Common myeloid progenitor, CD34-positive (primary cell): ENCODE measurements around the gene CAMK4.

Experiments
- CTCF ChIA-PET: fragments of 350-600 bp; sonication (Branson Sonifier 250); formaldehyde crosslinking; loops from one replicate; lab custom pipeline; 2021; ENCODE audit warnings: antibody characterized with exemption; lab: Charles Lee
- POLR2A ChIA-PET: fragments of 350-600 bp; sonication (Branson Sonifier 250); formaldehyde crosslinking; loops from one replicate; lab custom pipeline; 2021; ENCODE audit warnings: antibody characterized with exemption; lab: Charles Lee
- DNase-seq, 3 donors: peaks; one replicate each; pipeline versions ENCODE4 v3.0.0 to v3.0.0-alpha.2; 2013
- H3K27ac ChIP-seq, 2 experiments: 1 replicate in 1 of 2; 2 replicates in 1 of 2; pipeline ENCODE4 v1.7.0; 2013; ENCODE audit warnings: inconsistent platforms in 2 of 2, low read length in 2 of 2, mild to moderate bottlenecking in 2 of 2, low read depth in 1 of 2, moderate library complexity in 1 of 2; ENCODE audit not compliant: severe bottlenecking in 2 of 2, insufficient read depth in 1 of 2, poor library complexity in 1 of 2
- H3K27me3 ChIP-seq, 5 experiments: replicated peaks in 2 of 5; 1 replicate in 3 of 5; 2 replicates in 2 of 5; pipeline versions ENCODE4 v1.6.1 to v1.7.0; 2013; ENCODE audit warnings: low read length in 4 of 5, mild to moderate bottlenecking in 2 of 5, moderate library complexity in 2 of 5, inconsistent platforms in 1 of 5; ENCODE audit not compliant: insufficient read depth in 5 of 5, control insufficient read depth in 4 of 5
- H3K36me3 ChIP-seq, 4 experiments: 1 replicate in 2 of 4; 2 replicates in 2 of 4; pipeline versions ENCODE4 v1.6.1 to v1.7.0; 2013; ENCODE audit warnings: low read length in 3 of 4, control low read depth in 1 of 4, mild to moderate bottlenecking in 1 of 4; ENCODE audit not compliant: control insufficient read depth in 4 of 4, insufficient read depth in 4 of 4
- H3K4me1 ChIP-seq, 4 experiments: 1 replicate in 3 of 4; 2 replicates in 1 of 4; pipeline versions ENCODE4 v1.6.1 to v1.7.1; 2013; ENCODE audit warnings: low read length in 3 of 4, mild to moderate bottlenecking in 3 of 4, control low read depth in 1 of 4, inconsistent platforms in 1 of 4, moderate library complexity in 1 of 4; ENCODE audit not compliant: control insufficient read depth in 4 of 4, insufficient read depth in 4 of 4; ENCODE audit errors: control extremely low read depth in 1 of 4
- H3K4me3 ChIP-seq, 7 experiments: 1 replicate in 4 of 7; 2 replicates in 3 of 7; pipeline versions ENCODE4 v1.5.1 to v1.7.0; 2013; ENCODE audit warnings: mild to moderate bottlenecking in 7 of 7, low read length in 6 of 7, moderate library complexity in 6 of 7, inconsistent platforms in 2 of 7, low read depth in 2 of 7, control low read depth in 1 of 7; ENCODE audit not compliant: insufficient read depth in 4 of 7, control insufficient read depth in 1 of 7; ENCODE audit errors: extremely low read depth in 1 of 7
- H3K9me3 ChIP-seq, 5 experiments: 1 replicate in 4 of 5; 2 replicates in 1 of 5; pipeline versions ENCODE4 v1.6.1 to v1.7.1; 2013; ENCODE audit warnings: low read length in 4 of 5, mild to moderate bottlenecking in 2 of 5, inconsistent platforms in 1 of 5, low read depth in 1 of 5, moderate library complexity in 1 of 5; ENCODE audit not compliant: control insufficient read depth in 4 of 5, insufficient read depth in 2 of 5; ENCODE audit errors: control extremely low read depth in 1 of 5
- WGBS: methylation state at CpG from one replicate; pipeline ENCODE4 v1.1.5; 2013; ENCODE audit not compliant: insufficient coverage; 5-methylcytosine and 5-hydroxymethylcytosine counted together

The CAMK4 gene

GRCh38 chr5:111512375-111513130 lies 288.4 kb downstream of the CAMK4 start, which contains the start of gene STARD4:
Gene STARD4 (minus strand): TSS chr5:111512535. CDS start chr5:111507433, 5,102 bp downstream.
- Histone ChIP-seq H3K4me3 (peak within 1 kb of the TSS; percentile 80 to 96 (median 94)), H3K36me3 (no peaks in the 10 kb centered on the region), H3K9me3 (no peaks in the 10 kb centered on the region), H3K4me1 (peaks cover 5 to 38% (median 13%) of the 10 kb centered on the region in 4 experiments), H3K27me3 (no peaks in the 10 kb centered on the region), H3K27ac (peak within 1 kb of the TSS; percentile 88 to 96)
- 0% methylated on average over 28 of the region's 41 CpGs for WGBS
- ChIA-PET CTCF (interaction anchor here (2.3 to 7.2 kb wide), 2 partner anchors 14 to 18 kb away, joined by 5 to 34 read pairs; no protein-coding TSS in a partner anchor), POLR2A (interaction anchor here (1.0 to 1.3 kb wide), 4 partner anchors 9 to 21 kb away, joined by 3 to 8 read pairs (median 5); no protein-coding TSS in a partner anchor)
- peak; percentile 96 to 98 (median 97) for DNase-seq

- WGBS, result 41% methylated on average over 5 of the region's 6 CpGs
- POLR2A ChIA-PET, result interaction anchor here (0.6 to 1.3 kb wide), 2 partner anchors 8 to 647 kb away, joined by 3 to 4 read pairs; no protein-coding TSS in a partner anchor
- peak overlapping the region; percentile 88 to 96 for H3K27ac ChIP-seq
- H3K27me3 ChIP-seq, result no peaks in the 10 kb centered on the region
- H3K4me3 ChIP-seq, result peak overlapping the region; percentile 80 to 96 (median 94)
- CTCF ChIA-PET, result interaction anchor here (0.7 to 7.2 kb wide), 3 partner anchors 13 to 18 kb away, joined by 3 to 34 read pairs (median 5); no protein-coding TSS in a partner anchor
- no peak for DNase-seq
- H3K9me3 ChIP-seq, result no peaks in the 10 kb centered on the region
- no peaks in the 10 kb centered on the region for H3K36me3 ChIP-seq
- peaks cover 5 to 37% (median 13%) of the 10 kb centered on the region in 4 experiments for H3K4me1 ChIP-seq
These were observed 288.9 kb downstream of the CAMK4 start for GRCh38 chr5:111513131-111513520.

- H3K9me3 ChIP-seq, result no peaks in the 10 kb centered on the region
- H3K27me3 ChIP-seq, result no peaks in the 10 kb centered on the region
- no peak overlapping the region for H3K27ac ChIP-seq
- WGBS, result no CpG with 5 or more reads among the region's 3 CpGs
- CTCF ChIA-PET, result interaction anchor here (0.7 to 7.2 kb wide), 3 partner anchors 12 to 17 kb away, joined by 3 to 34 read pairs (median 5); no protein-coding TSS in a partner anchor
- DNase-seq, result no peak
- no peaks in the 10 kb centered on the region for H3K36me3 ChIP-seq
- peaks cover 5 to 35% (median 13%) of the 10 kb centered on the region in 4 experiments for H3K4me1 ChIP-seq
- no peak overlapping the region for H3K4me3 ChIP-seq
- POLR2A ChIA-PET, result no interaction called here
These were observed 289.9 kb downstream of the CAMK4 start for GRCh38 chr5:111514087-111514486.

- DNase-seq, result no peak
- POLR2A ChIA-PET, result no interaction called here
- CTCF ChIA-PET, result interaction anchor here (1.2 kb wide), 1 partner anchor 13 kb away, joined by 3 read pairs; no protein-coding TSS in a partner anchor
- no peak overlapping the region for H3K27ac ChIP-seq
- peaks cover 0 to 14% (median 4%) of the 10 kb centered on the region in 4 experiments for H3K4me1 ChIP-seq
- no peak overlapping the region for H3K4me3 ChIP-seq
- H3K36me3 ChIP-seq, result no peaks in the 10 kb centered on the region
- H3K9me3 ChIP-seq, result no peaks in the 10 kb centered on the region
- no peaks in the 10 kb centered on the region for H3K27me3 ChIP-seq
- WGBS, result 100% methylated on average over 3 of the region's 5 CpGs
These were observed 293.8 kb downstream of the CAMK4 start for GRCh38 chr5:111517853-111518501.

- 100% methylated on average over 2 of the region's 2 CpGs for WGBS
- CTCF ChIA-PET, result interaction anchor here (1.2 to 1.3 kb wide), 2 partner anchors 13 to 32 kb away, joined by 3 read pairs; no protein-coding TSS in a partner anchor
- Histone ChIP-seq H3K27ac (no peak overlapping the region), H3K4me1 (peaks cover 0 to 7% (median 0%) of the 10 kb centered on the region in 4 experiments), H3K27me3 (no peaks in the 10 kb centered on the region), H3K9me3 (no peaks in the 10 kb centered on the region), H3K4me3 (no peak overlapping the region), H3K36me3 (no peaks in the 10 kb centered on the region)
- DNase-seq, result no peak
- POLR2A ChIA-PET, result no interaction called here
These were observed 294.6 kb downstream of the CAMK4 start for GRCh38 chr5:111518777-111519176.

GRCh38 chr5:111520908-111521307 lies 296.7 kb downstream of the CAMK4 start:
- Histone ChIP-seq H3K4me3 (no peak overlapping the region), H3K36me3 (no peaks in the 10 kb centered on the region), H3K4me1 (no peaks in the 10 kb centered on the region), H3K9me3 (no peaks in the 10 kb centered on the region), H3K27ac (no peak overlapping the region), H3K27me3 (no peaks in the 10 kb centered on the region)
- DNase-seq, result no peak
- WGBS, result 100% methylated on average over 1 of the region's 3 CpGs
- ChIA-PET CTCF (no interaction called here), POLR2A (interaction anchor here (1.3 kb wide), 1 partner anchor 8 kb away, joined by 4 read pairs; the partner anchor contains the start of gene STARD4)
